Measurements from ENCODE around the gene VPS11. TPM values are rescaled to one million over a fixed set of nuclear protein-coding genes. Genes with fewer than 3 reads are reported as not detected.

VPS11 gene
- total and polyA plus RNA-seq, 2 experiments from 2014 or later: 11.5 to 13.4 TPM

DNA sequence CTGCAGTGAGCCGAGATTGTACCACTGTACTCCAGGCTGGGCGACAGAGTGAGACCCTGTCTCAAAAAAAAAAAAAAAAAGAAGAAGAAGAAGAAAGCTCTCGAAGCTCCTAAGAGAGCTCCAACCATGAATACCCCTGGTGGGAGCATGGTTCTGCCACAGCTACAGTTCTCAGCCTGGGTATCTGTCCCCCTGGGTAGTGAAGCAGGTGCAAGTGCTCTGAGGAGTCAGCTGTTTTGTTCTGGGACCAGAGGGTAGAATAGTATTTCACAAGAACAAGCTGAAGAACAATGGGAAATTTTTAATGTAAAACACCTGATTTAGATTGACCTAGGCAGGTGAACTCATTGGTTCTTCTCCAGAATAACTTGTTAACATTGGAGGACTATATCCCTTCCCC is 6.4 kb upstream of the VPS11 start:
- H3K9me2 ChIP-seq (ENCODE audit: insufficient read depth): 0 out of 2 replicates have a peak, but pooled peaks cover 4% of the 10 kb centered on the region
- H3K27me3 ChIP-seq (ENCODE audit: insufficient read depth): no peaks in the 10 kb centered on the region
- no peak overlapping the region for H3K4me2 ChIP-seq
- ATAC-seq (no peak), DNase-seq (ENCODE audit: low spot score) (no peak)
- Mint-ChIP-seq H3K4me3 (no peak overlapping the region), H3K27ac (no peak overlapping the region), H3K27me3 (ENCODE audit: insufficient read depth, low read depth, poor library complexity) (peaks cover 8% of the 10 kb centered on the region), H3K36me3 (ENCODE audit: low read depth) (peaks cover 8% of the 10 kb centered on the region), H3K4me1 (peaks cover 5% of the 10 kb centered on the region), H3K9me3 (peaks cover 7% of the 10 kb centered on the region; the same call in 1 of the 3 replicates)
- peaks cover 9% of the 10 kb centered on the region for H3F3A ChIP-seq (replicated peaks; ENCODE audit: low read depth)
- peaks cover 6% of the 10 kb centered on the region; the same call in 1 of the 2 replicates for H3K4me1 ChIP-seq (ENCODE audit: insufficient read depth)
- no peaks in the 10 kb centered on the region for H3K36me3 ChIP-seq (ENCODE audit: insufficient read depth)
- H3K27ac ChIP-seq (ENCODE audit: low read depth): no peak overlapping the region
- H2AFZ ChIP-seq: no peak overlapping the region
- TF ChIP-seq EZH2phosphoT487 (IDR thresholded peaks at IDR 0.05; ENCODE audit: unreplicated experiment): no peak
- no peak for TF ChIP-seq POLR2AphosphoS5 (IDR thresholded peaks at IDR 0.05; ENCODE audit: low read depth)
- no peak for TF ChIP-seq CTCF (conservative IDR thresholded peaks at IDR 0.05; ENCODE audit: low read depth in 2 of 2)
- H3K4me3 ChIP-seq: no peak overlapping the region
- peaks cover 10% of the 10 kb centered on the region for H3K79me2 ChIP-seq (replicated peaks; ENCODE audit: insufficient read depth)
- peaks cover 7% of the 10 kb centered on the region; the same call in 1 of the 2 replicates for H4K20me1 ChIP-seq (replicated peaks; ENCODE audit: insufficient read depth)

DNA sequence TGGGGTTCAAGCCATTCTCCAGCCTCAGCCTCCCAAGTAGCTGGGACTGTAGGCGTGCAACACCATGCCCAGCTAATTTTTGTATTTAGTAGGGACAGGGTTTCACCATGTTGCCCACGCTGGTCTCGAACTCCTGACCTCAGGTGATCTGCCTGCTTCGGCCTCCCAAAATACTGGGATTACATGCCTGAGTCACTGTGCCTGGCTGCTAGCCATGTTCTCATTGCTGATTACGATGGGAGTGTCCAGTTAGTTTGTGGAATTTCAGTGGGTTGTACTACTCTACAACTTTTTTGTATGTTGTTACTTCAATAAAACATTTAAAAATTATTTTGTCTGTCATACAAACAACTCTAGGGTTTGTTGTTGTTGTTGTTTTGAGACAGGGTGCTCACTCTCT is 4.8 kb upstream of the VPS11 start:
- DNase-seq (ENCODE audit: low spot score) (no peak), ATAC-seq (no peak)
- peaks cover 3% of the 10 kb centered on the region; the same call in 1 of the 3 replicates for H3K9me3 Mint-ChIP-seq
- Histone ChIP-seq H3K27me3 (ENCODE audit: insufficient read depth) (no peaks in the 10 kb centered on the region), H2AFZ (no peak overlapping the region), H4K20me1 (replicated peaks; ENCODE audit: insufficient read depth) (0 out of 2 replicates have a peak, but pooled peaks cover 6% of the 10 kb centered on the region), H3K36me3 (ENCODE audit: insufficient read depth) (no peaks in the 10 kb centered on the region), H3K4me3 (no peak overlapping the region), H3K79me2 (replicated peaks; ENCODE audit: insufficient read depth) (peaks cover 7% of the 10 kb centered on the region), H3K4me1 (ENCODE audit: insufficient read depth) (peaks cover 6% of the 10 kb centered on the region; the same call in 1 of the 2 replicates), H3K9me2 (ENCODE audit: insufficient read depth) (0 out of 2 replicates have a peak, but pooled peaks cover 4% of the 10 kb centered on the region), H3F3A (replicated peaks; ENCODE audit: low read depth) (peaks cover 5% of the 10 kb centered on the region), H3K27ac (ENCODE audit: low read depth) (no peak overlapping the region), H3K4me2 (no peak overlapping the region)
- H3K27ac Mint-ChIP-seq: no peak overlapping the region
- peaks cover 10% of the 10 kb centered on the region for H3K27me3 Mint-ChIP-seq (ENCODE audit: insufficient read depth, low read depth, poor library complexity)
- peaks cover 5% of the 10 kb centered on the region for H3K36me3 Mint-ChIP-seq (ENCODE audit: low read depth)
- peaks cover 11% of the 10 kb centered on the region for H3K4me1 Mint-ChIP-seq
- H3K4me3 Mint-ChIP-seq: no peak overlapping the region
- TF ChIP-seq EZH2 (IDR thresholded peaks at IDR 0.05; ENCODE audit: low read depth, unreplicated experiment) (no peak), CREB1 (CRISPR knock-in tag; IDR thresholded peaks at IDR 0.05; ENCODE audit: low read depth) (no peak), POLR2AphosphoS5 (IDR thresholded peaks at IDR 0.05; ENCODE audit: low read depth) (no peak), CTCF (conservative IDR thresholded peaks at IDR 0.05; ENCODE audit: low read depth in 2 of 2) (no peak), JUNB (IDR thresholded peaks at IDR 0.05; ENCODE audit: unreplicated experiment) (no peak), NANOG (IDR thresholded peaks at IDR 0.05; ENCODE audit: borderline replicate concordance) (no peak)
- TF ChIP-seq, protein P1, sequence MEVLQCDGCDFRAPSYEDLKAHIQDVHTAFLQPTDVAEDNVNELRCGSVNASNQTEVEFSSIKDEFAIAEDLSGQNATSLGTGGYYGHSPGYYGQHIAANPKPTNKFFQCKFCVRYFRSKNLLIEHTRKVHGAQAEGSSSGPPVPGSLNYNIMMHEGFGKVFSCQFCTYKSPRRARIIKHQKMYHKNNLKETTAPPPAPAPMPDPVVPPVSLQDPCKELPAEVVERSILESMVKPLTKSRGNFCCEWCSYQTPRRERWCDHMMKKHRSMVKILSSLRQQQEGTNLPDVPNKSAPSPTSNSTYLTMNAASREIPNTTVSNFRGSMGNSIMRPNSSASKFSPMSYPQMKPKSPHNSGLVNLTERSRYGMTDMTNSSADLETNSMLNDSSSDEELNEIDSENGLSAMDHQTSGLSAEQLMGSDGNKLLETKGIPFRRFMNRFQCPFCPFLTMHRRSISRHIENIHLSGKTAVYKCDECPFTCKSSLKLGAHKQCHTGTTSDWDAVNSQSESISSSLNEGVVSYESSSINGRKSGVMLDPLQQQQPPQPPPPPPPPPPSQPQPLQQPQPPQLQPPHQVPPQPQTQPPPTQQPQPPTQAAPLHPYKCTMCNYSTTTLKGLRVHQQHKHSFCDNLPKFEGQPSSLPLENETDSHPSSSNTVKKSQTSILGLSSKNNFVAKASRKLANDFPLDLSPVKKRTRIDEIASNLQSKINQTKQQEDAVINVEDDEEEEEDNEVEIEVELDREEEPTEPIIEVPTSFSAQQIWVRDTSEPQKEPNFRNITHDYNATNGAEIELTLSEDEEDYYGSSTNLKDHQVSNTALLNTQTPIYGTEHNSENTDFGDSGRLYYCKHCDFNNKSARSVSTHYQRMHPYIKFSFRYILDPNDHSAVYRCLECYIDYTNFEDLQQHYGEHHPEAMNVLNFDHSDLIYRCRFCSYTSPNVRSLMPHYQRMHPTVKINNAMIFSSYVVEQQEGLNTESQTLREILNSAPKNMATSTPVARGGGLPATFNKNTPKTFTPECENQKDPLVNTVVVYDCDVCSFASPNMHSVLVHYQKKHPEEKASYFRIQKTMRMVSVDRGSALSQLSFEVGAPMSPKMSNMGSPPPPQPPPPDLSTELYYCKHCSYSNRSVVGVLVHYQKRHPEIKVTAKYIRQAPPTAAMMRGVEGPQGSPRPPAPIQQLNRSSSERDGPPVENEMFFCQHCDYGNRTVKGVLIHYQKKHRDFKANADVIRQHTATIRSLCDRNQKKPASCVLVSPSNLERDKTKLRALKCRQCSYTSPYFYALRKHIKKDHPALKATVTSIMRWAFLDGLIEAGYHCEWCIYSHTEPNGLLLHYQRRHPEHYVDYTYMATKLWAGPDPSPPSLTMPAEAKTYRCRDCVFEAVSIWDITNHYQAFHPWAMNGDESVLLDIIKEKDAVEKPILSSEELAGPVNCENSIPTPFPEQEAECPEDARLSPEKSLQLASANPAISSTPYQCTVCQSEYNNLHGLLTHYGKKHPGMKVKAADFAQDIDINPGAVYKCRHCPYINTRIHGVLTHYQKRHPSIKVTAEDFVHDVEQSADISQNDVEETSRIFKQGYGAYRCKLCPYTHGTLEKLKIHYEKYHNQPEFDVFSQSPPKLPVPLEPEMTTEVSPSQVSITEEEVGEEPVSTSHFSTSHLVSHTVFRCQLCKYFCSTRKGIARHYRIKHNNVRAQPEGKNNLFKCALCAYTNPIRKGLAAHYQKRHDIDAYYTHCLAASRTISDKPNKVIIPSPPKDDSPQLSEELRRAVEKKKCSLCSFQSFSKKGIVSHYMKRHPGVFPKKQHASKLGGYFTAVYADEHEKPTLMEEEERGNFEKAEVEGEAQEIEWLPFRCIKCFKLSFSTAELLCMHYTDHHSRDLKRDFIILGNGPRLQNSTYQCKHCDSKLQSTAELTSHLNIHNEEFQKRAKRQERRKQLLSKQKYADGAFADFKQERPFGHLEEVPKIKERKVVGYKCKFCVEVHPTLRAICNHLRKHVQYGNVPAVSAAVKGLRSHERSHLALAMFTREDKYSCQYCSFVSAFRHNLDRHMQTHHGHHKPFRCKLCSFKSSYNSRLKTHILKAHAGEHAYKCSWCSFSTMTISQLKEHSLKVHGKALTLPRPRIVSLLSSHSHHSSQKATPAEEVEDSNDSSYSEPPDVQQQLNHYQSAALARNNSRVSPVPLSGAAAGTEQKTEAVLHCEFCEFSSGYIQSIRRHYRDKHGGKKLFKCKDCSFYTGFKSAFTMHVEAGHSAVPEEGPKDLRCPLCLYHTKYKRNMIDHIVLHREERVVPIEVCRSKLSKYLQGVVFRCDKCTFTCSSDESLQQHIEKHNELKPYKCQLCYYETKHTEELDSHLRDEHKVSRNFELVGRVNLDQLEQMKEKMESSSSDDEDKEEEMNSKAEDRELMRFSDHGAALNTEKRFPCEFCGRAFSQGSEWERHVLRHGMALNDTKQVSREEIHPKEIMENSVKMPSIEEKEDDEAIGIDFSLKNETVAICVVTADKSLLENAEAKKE (CRISPR knock-in tag; IDR thresholded peaks at IDR 0.05): no peak

Measured in GM23338 (cell line).